Measurements from ENCODE around the gene DNTT. TPM values are rescaled to one million over a fixed set of nuclear protein-coding genes. Genes with fewer than 3 reads are reported as not detected.
A peak's percentile ranks its signal among the peaks of the same experiment; 100 is the strongest.

DNTT gene
- total and polyA plus RNA-seq, 5 donors: not detected

DNA sequence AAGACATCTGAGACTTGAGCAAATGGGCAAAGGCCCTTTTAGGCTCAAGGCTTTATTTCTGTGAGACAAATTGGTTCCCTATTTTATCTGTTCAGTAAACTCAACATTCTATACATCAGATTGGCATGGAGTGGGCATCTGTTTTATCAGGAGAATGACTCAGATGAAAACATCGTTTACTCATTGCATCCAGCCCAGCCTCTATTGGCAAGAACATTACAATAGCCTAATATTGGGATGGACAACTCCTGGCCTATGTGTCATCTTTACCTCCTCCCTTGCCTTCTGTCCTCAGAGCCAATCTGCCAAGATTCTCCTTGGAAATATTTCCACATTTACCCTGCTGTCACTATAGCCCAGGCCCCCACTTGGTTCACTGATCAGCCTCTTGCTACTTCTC is 27.4 kb upstream of the DNTT start:
- Histone ChIP-seq H3K9me3 (ENCODE audit: control insufficient read depth, low read length) (no peaks in the 10 kb centered on the region), H3K4me1 (ENCODE audit: control insufficient read depth, insufficient read depth, low read length) (peaks cover 3% of the 10 kb centered on the region), H3K4me3 (ENCODE audit: low read length) (no peak overlapping the region), H3K27me3 (ENCODE audit: control insufficient read depth, insufficient read depth) (no peaks in the 10 kb centered on the region), H3K27ac (ENCODE audit: low read length) (no peak overlapping the region)
- no peak for DNase-seq
- WGBS: 77% methylated on average over 1 of the region's 1 CpG
- no peak for ATAC-seq
- intact Hi-C loops (cut with DNase I): no loop called here

DNA sequence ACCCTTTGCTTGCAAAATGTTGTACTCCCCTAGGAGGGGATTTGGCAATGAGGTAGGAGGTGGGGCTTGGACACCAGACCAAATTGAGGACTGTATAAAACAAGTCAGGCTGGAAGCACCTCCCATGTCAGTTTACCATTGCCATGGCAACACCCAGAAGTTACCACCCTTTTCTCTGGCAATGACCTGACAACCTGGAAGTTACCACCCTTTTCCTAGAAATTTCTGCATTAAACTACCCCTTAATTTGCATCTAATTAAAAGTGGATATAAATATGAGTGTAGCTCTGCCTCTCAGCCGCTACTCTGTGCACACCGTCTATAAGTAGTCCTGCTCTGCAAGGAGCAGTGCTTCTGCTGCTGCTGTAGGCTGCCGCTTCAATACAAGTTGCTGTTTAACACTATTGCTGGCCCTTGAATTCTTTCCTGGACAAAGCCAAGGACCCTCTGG is 25.0 kb upstream of the DNTT start:
- ATAC-seq: no peak

DNA sequence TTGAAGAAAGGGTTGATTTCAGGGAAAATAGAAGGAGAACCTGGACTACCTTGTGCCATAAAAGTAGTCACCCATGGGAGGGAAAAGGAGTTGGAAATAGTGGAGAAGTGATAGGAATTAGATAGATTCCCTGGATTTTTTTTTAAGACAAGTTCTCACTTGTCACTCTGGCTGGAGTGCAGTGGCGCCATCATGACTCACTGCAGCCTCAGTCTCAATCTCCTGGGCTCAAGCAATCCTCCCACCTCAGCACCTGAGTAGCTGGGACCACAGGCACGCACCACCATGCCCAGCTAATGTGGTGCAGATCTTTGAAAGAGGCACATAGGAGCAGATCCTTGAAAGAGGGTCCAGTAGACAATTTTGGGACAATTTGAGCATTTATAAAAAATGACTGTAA is 23.4 kb upstream of the DNTT start:
- no peak overlapping the region for H3K4me3 ChIP-seq (ENCODE audit: low read length)
- ATAC-seq: no peak
- no peak overlapping the region for H3K27ac ChIP-seq (ENCODE audit: low read length)
- peaks cover 3% of the 10 kb centered on the region for H3K4me1 ChIP-seq (ENCODE audit: control insufficient read depth, insufficient read depth, low read length)
- peak in 1 of 3 donors; percentile 21 for DNase-seq
- no peaks in the 10 kb centered on the region for H3K9me3 ChIP-seq (ENCODE audit: control insufficient read depth, low read length)
- WGBS: 74% methylated on average over 2 of the region's 2 CpGs
- no peaks in the 10 kb centered on the region for H3K27me3 ChIP-seq (ENCODE audit: control insufficient read depth, insufficient read depth)
- intact Hi-C loops (cut with DNase I): no loop called here

More for the DNA sequence above, 25.0 kb upstream of the DNTT start:
- Histone ChIP-seq H3K4me3 (ENCODE audit: low read length) (no peak overlapping the region), H3K27ac (ENCODE audit: low read length) (no peak overlapping the region), H3K9me3 (ENCODE audit: control insufficient read depth, low read length) (no peaks in the 10 kb centered on the region), H3K27me3 (ENCODE audit: control insufficient read depth, insufficient read depth) (no peaks in the 10 kb centered on the region), H3K4me1 (ENCODE audit: control insufficient read depth, insufficient read depth, low read length) (peaks cover 3% of the 10 kb centered on the region)
- DNase-seq: no peak
- intact Hi-C loops (cut with DNase I): no loop called here
- WGBS: 89% methylated on average over 3 of the region's 3 CpGs

DNA sequence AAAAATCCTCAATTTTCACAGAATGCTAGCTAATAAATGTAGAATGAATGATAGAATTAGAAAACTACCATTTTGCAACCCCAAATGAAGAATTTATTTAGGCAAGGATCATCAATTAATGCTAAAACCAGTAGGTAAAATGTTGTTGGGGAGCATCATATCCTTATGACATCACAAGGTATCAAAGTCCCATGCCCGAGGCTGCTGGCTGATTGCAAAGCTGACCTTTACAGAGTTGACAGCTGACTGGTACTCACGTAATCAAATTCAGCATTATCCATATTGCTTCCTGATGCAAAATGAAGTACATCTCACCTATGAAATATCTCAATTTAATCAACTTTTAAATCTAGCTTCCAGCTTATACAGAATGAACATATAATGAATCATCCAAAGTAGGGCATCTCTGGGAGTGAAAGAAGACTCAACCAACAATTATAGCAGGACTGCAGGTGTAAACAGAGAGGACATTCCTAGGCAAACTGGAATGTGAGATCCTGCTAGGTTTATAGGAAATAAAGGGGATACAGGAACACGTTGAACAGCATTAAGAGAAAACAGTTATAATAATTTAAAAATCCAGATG is 22.7 kb upstream of the DNTT start:
- no peak overlapping the region for H3K27ac ChIP-seq (ENCODE audit: low read length)
- H3K27me3 ChIP-seq (ENCODE audit: control insufficient read depth, insufficient read depth): no peaks in the 10 kb centered on the region
- 81% methylated on average over 3 of the region's 3 CpGs for WGBS
- H3K9me3 ChIP-seq (ENCODE audit: control insufficient read depth, low read length): no peaks in the 10 kb centered on the region
- H3K4me1 ChIP-seq (ENCODE audit: control insufficient read depth, insufficient read depth, low read length): no peaks in the 10 kb centered on the region
- DNase-seq (no peak), ATAC-seq (no peak)
- intact Hi-C loops (cut with DNase I): no loop called here
- no peak overlapping the region for H3K4me3 ChIP-seq (ENCODE audit: low read length)

DNA sequence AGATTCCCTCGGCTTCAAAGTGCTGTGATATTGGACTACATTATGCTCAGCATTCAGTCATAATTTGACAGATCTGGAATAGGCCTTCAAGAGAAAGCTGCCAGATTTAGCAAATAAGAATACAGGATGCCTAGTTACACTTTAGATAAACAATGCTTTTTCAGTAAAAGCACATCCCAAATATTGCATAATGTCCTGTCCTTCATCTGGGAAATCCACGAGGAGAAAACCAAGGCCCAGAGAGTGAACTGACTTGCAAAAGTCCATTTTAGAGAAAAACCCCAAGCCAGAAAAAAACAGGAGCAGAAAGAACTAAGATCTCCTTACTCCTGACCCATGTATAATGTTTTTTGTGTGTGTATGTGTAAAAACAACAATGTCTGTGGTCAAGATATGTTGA is 20.9 kb upstream of the DNTT start:
- DNase-seq (no peak), ATAC-seq (no peak)
- H3K9me3 ChIP-seq (ENCODE audit: control insufficient read depth, low read length): no peaks in the 10 kb centered on the region
- intact Hi-C loops (cut with DNase I): no loop called here
- no peaks in the 10 kb centered on the region for H3K27me3 ChIP-seq (ENCODE audit: control insufficient read depth, insufficient read depth)
- H3K27ac ChIP-seq (ENCODE audit: low read length): no peak overlapping the region
- 53% methylated on average over 2 of the region's 2 CpGs for WGBS
- H3K4me3 ChIP-seq (ENCODE audit: low read length): no peak overlapping the region
- H3K4me1 ChIP-seq (ENCODE audit: control insufficient read depth, insufficient read depth, low read length): no peaks in the 10 kb centered on the region

DNA sequence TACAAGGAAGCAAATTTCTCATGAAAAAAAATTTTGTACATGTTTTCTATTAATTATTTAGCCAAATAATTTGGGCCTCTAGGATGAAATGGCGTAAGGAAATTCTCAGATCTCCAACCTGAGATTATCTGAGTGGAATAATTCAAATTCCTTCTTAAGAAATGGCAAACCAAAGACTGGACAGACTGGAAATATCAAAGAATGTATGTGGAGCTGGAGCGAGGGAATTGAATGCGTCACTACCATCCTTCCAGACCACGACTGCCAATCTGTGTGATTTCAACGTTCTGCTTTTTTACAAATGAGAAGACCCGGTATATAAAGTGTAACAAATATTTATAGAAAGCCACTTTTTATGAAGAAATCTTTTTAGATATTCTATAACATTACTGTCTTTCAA is 20.5 kb upstream of the DNTT start:
- 82% methylated on average over 6 of the region's 6 CpGs for WGBS
- no peaks in the 10 kb centered on the region for H3K4me1 ChIP-seq (ENCODE audit: control insufficient read depth, insufficient read depth, low read length)
- no peak for DNase-seq
- ATAC-seq: no peak
- H3K9me3 ChIP-seq (ENCODE audit: control insufficient read depth, low read length): no peaks in the 10 kb centered on the region
- no peak overlapping the region for H3K27ac ChIP-seq (ENCODE audit: low read length)
- H3K4me3 ChIP-seq (ENCODE audit: low read length): no peak overlapping the region
- intact Hi-C loops (cut with DNase I): no loop called here
- no peaks in the 10 kb centered on the region for H3K27me3 ChIP-seq (ENCODE audit: control insufficient read depth, insufficient read depth)

DNA sequence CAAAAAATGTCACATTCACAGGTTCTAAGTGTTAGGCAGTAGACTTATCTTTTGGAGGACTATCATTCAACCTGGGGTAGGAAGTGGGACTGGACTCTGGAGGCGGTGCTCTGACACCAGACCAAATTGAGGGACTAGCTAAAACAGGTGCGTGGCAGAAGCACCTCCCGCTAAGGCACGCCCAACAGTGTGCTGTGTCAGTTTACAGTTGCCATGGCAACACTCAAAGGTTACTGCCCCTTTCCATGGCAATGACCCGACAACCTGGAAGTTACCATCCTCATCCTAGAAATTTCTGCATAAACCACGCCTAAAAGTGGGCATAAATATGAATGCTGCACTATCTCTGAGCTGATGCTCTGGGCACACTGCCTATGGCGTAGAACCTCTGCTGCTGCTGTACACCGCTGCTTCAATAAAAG is 18.9 kb upstream of the DNTT start:
- 66% methylated on average over 8 of the region's 8 CpGs for WGBS
- intact Hi-C loops (cut with DNase I): loop anchor here in 1 of 4 donors (5.0 kb wide), 1 partner anchor 48 kb away; no protein-coding TSS in a partner anchor
- H3K27me3 ChIP-seq (ENCODE audit: control insufficient read depth, insufficient read depth): no peaks in the 10 kb centered on the region

DNA sequence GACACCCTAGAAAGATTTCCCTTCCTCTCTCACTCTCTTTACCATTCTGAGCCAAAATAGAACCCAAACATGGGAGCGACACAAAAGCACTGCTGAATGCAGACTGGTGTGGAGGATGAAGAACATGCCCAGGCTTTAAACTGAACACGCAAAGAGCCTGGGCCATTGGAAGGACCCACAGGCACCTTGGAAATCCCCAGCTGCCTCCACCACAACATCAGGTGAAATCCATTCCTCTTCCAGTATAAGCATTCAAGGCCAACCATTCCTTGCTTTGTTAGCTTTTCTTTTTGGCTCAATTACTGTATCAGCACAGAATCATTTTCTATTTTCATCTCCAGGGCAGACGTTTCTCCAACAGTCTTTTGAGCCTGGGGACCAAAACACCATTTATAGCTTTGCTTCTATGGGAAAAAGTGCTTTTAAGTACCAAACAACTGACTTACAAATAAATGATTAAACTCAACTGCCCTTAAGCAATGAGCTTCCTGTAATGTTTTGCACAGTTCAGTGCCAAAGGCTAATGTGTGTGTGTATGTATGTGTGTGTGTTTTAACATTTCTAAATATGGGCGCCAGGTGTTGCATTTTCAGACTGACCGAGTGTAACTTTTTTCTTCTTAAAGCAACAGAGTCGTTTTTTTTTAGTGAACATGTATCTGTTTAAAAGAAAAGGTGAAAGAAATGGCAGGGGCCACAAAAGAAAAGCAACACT is 16.7 kb upstream of the DNTT start:
- no peak overlapping the region for H3K4me3 ChIP-seq (ENCODE audit: low read length)
- DNase-seq: no peak
- 38% methylated on average over 6 of the region's 6 CpGs for WGBS
- no peaks in the 10 kb centered on the region for H3K27me3 ChIP-seq (ENCODE audit: control insufficient read depth, insufficient read depth)
- H3K4me1 ChIP-seq (ENCODE audit: control insufficient read depth, insufficient read depth, low read length): no peaks in the 10 kb centered on the region
- no peaks in the 10 kb centered on the region for H3K9me3 ChIP-seq (ENCODE audit: control insufficient read depth, low read length)
- no peak overlapping the region for H3K27ac ChIP-seq (ENCODE audit: low read length)
- ATAC-seq: no peak
- intact Hi-C loops (cut with DNase I): loop anchor here in 1 of 4 donors (5.0 kb wide), 1 partner anchor 50 kb away; no protein-coding TSS in a partner anchor

More for the DNA sequence above, 18.9 kb upstream of the DNTT start:
- no peak for DNase-seq
- ATAC-seq: no peak
- Histone ChIP-seq H3K9me3 (ENCODE audit: control insufficient read depth, low read length) (no peaks in the 10 kb centered on the region), H3K4me1 (ENCODE audit: control insufficient read depth, insufficient read depth, low read length) (no peaks in the 10 kb centered on the region), H3K27ac (ENCODE audit: low read length) (no peak overlapping the region), H3K4me3 (ENCODE audit: low read length) (no peak overlapping the region)

DNA sequence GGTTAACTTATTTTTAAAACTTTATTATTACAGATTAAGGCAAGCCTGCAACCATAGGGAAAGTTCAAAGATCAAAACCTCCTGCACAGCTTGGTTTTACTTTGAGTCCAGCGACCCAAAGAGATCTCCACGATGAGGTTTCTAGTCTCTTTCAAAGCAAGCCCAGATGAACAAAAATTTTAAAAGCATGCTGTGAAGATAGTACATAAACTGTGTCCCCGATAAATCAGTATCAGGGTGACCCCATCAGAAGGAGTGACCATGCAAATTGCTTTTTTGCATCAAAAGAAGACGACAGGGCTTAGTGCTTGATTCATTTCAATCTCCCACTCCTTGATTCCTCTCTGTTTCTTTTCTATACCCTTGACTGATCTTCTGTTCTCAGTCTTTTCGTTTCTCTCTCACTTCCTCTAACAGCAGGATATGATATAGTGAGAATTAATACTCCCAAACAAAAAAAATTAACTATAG is 16.0 kb upstream of the DNTT start:
- Histone ChIP-seq H3K27me3 (ENCODE audit: control insufficient read depth, insufficient read depth) (no peaks in the 10 kb centered on the region), H3K9me3 (ENCODE audit: control insufficient read depth, low read length) (no peaks in the 10 kb centered on the region), H3K27ac (ENCODE audit: low read length) (no peak overlapping the region), H3K4me3 (ENCODE audit: low read length) (no peak overlapping the region), H3K4me1 (ENCODE audit: control insufficient read depth, insufficient read depth, low read length) (no peaks in the 10 kb centered on the region)
- intact Hi-C loops (cut with DNase I): loop anchor here in 1 of 4 donors (5.0 kb wide), 1 partner anchor 51 kb away; no protein-coding TSS in a partner anchor
- ATAC-seq (no peak), DNase-seq (no peak)
- WGBS: 53% methylated on average over 5 of the region's 5 CpGs

DNA sequence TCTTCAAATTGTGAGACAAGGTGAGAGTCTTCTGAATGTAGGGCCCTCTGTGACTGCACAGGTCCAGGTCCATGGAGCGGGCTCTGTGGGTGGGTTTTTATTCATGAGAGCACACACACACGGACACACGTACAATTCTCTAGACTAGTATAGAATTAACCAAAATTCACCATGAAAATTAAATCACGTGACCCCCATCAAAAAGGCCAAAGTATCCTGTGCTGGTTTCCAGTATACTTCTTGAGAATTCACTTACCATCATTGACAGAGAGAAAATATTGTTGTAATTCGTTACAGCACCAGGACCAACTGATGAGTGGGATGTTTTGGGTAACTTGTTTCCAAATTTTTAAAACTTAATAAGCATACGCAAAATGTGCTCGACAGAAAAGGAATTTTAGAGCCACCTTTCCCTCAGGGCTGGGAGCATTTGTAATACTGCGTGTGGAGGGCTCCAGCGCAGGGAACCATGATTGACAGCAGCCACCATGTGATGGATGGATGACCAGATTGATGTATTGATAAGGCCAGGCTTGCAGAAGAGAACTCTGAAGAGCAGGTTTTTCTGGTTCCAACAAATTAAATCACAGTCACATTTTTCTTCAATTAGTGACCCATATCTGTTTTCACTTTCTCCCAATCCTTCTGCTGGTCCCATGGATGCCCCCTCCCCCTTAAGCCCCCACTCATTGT is 14.9 kb upstream of the DNTT start:
- 95% methylated on average over 9 of the region's 9 CpGs for WGBS
- Histone ChIP-seq H3K9me3 (ENCODE audit: control insufficient read depth, low read length) (no peaks in the 10 kb centered on the region), H3K4me3 (ENCODE audit: low read length) (no peak overlapping the region), H3K4me1 (ENCODE audit: control insufficient read depth, insufficient read depth, low read length) (no peaks in the 10 kb centered on the region), H3K27me3 (ENCODE audit: control insufficient read depth, insufficient read depth) (no peaks in the 10 kb centered on the region), H3K27ac (ENCODE audit: low read length) (no peak overlapping the region)
- intact Hi-C loops (cut with DNase I): loop anchor here in 1 of 4 donors (5.0 kb wide), 1 partner anchor 52 kb away; no protein-coding TSS in a partner anchor
- DNase-seq (no peak), ATAC-seq (no peak)
